NCI-H1436 (cell line): ENCODE results near the gene TMEM271.

ENCODE experiments used
- DNase-seq: peaks from one replicate; lab custom pipeline; 2025; lab: John Stamatoyannopoulos, UW

TMEM271 gene, protein sequence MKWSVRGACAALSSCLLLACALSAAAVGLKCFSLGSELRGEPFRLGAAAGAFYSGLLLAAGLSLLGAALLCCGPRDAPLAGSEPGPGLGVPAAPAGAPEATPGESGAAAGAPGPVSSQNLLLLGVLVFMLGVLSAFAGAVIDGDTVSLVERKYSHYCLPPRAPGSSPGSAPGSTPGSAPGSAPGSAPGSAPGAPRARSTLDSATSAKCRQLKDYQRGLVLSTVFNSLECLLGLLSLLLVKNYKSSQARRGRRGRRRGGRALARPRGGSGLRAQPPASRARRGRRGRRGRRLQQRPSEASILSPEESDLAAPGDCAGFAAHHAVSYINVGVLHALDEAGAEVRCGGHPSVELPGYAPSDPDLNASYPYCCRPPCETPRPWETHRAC

GRCh38 chr4:576245-576821 is at the start of gene TMEM271:
TMEM271 (minus strand) TSS chr4:576295; CDS start chr4:576062, 233 bp downstream.
- no peak for DNase-seq

- DNase-seq: no peak
Measured at GRCh38 chr4:625631-626161, 49.6 kb upstream of the TMEM271 start.

DNA sequence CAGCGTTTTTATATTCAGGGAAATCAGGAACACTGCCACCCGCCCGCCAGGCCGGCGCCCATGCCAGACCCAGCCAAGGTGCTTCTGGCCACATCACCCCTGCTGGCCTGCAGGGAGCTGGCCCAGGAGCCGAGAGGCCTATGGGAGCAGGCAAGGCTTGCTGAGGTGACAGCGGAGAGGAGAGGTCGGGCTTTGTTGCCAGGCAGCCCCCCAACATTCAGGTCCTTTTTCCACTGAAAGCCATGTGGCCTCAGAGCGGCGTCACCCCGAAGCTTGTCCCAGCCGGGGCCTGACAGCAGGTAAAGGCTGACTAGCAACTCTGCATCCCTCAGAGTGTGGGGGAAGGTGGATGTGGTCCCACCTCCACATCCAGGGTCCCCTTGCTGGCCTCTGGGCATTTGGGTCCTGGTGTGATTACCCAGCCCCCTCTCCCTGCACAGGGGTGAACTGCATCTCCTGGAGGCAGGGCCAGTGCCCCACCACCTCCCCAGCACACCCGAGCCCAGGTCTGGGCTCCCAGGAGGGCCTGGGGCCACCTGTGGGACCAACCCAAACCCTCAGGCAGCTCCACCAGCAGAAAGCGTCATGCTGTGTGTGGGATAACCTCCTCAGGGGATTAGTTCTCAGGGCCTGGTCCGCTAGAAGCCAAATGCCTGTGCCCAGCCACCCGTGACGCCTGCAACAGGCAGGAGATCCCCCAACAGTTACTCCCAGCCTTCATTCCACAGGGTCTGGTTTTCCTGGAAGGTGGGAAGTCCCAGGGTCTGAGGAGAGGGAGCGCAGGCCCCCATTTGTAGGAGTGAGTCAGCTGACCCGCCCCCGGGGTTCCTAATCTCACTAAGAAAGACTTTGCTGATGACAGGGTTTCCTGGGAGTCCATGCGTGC is 48.9 kb upstream of the TMEM271 start, which contains the start of gene PDE6B:
PDE6B (plus strand) TSS at position 869 of the 886 bp plus-strand sequence. CDS start 54 bp downstream, outside the sequence.
- DNase-seq: no peak

- DNase-seq: no peak
Measured at GRCh38 chr4:623914-624566, 47.9 kb upstream of the TMEM271 start.

- DNase-seq: no peak
Measured at GRCh38 chr4:622996-623913, 47.2 kb upstream of the TMEM271 start.

- DNase-seq: no peak
Measured at GRCh38 chr4:622071-622995, 46.2 kb upstream of the TMEM271 start.

DNA sequence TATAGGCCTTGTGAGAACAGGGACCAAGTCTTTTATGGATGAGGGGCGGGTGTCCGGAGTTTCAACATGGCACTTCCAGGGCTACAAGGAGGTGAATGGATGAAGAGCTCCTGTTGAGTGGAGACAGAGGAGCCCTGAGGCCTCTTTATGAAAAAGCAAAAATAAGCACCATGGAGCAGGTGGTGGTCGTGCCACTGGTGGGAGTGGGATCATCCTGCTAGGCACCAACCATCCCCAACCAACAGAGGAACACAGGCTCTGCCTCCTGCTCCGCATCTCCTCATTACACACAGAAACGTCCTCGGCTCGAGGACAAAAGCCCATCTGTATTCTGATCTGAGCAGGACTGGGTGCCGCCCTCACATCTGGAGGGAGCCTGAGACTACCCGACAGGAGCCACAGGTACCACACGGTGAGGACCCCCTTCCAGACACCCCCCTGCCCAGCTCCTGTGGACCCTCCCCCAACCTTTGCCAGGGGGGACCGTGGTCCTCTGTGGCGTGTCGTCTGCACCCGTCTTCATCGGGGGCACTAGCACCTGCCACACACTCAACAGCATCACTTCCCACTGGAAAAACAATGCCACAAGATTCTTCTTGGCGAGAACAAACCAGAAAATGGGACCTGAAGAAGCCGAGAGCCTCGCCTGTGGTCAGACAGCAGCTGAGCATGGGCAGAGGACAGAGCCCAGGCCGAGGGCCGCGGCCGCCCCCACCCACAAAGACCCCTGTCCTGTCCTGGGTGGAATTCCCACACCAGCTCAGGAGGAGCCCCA is 45.4 kb upstream of the TMEM271 start:
- no peak for DNase-seq

DNA sequence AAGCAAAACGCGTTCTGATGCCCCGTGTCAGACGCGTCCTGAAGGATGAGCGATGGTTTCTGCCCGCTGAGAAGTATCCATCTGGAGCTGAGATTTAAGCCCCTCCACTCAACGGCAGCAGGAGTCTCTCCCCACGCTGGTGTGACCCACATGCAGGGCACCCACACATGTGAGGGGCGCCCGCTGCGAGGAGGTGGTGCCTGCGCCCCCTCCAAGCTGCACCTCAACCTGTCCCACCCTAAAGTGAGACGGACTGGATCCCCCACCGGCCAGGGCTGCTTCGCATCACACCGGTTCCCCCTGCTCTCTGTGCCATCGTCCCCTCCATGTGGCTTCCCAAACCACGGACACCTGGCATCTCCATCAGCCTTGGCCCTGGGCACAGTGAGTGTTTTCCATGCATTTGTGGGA is 44.8 kb upstream of the TMEM271 start:
- DNase-seq: no peak

- no peak for DNase-seq
Measured at GRCh38 chr4:620201-620600, 44.1 kb upstream of the TMEM271 start.

DNA sequence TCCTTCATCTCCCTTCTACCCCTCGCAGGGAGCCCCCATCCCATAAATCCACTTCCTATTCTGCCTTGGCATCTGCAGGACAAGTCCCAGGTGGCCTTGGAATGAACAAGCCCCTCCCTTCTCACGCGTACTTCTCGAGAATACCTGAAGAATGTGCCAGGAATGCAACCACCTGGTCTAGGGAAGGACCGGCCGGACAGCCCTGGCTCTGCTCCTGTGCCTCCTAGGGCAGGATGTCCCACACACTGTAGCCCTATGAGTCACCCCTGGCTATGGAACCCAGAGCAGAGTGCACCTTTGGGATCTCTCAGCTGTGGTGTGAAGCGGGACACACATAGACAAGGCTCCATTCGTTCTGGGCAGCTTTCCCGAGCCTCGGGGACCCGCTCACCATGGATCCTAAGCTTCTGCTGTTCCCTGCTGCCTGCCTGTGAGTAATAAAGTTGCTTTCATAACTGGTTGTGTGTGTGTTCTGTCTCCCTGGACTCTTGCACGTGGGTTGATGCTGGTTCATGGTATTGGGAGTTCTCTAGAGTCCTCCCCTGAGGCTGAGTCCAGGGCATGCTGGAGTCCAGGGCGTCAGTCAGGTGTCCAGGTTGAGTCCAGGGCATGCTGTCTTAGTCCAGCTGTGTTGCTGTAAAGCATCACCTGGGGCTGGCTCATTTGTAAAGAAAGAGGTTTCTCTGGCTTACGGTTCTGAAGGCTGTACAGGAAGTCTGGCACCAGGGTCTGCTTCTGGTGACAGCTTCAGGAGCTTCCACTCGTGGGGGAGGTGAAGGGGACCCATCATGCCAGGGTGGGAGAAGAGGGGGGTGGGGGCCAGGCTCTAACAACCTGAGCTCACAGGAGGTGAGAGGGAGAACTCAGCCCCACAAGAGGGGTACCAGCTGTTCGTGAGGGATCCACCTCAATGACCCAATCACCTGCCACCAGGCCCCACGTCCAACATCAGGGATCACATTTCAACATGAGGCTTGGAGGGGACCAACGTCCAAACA is 41.8 kb upstream of the TMEM271 start:
- DNase-seq: no peak

GRCh38 chr4:616911-617643 is 41.0 kb upstream of the TMEM271 start:
- no peak for DNase-seq

DNA sequence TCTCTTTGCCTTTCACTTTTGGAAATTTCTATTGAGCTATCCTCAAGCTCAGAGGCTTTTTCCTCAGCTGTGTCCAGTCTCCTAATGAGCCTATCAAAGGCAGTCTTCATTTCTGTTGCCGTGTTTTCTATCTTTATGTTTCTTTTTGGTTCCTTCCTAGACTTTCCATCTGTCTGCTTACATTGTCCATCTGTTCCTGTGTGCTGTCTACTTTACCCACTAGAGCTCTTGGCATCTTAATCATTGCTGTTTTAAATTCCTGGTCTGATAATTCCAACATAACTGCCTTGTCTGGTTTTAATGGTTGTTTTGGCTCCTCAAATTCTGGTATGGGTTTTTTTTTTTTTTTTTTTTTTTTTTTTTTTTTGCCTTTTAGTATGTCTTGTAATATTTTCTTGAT is 40.0 kb upstream of the TMEM271 start:
- no peak for DNase-seq

- DNase-seq: no peak
Measured at GRCh38 chr4:613126-613525, 37.0 kb upstream of the TMEM271 start.

DNA sequence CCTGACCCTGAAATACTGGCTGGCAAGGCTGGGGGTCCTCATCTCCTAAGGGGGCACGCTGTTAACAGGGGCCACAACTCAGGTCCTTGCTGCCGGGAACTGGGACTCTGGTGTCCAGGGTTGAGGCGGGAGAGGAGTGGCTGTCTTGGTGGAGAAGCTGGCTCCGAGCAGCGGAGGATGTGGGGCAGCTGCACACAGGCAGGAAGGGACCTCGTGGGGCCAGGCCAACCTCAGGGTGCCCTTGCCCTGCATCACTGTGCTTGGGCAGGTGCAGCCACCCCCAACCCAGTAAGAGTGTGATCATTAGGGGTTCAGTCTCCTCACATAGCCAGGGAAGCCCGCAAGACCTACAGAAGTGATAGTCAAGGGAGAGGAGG is 36.6 kb upstream of the TMEM271 start:
- DNase-seq: no peak

DNA sequence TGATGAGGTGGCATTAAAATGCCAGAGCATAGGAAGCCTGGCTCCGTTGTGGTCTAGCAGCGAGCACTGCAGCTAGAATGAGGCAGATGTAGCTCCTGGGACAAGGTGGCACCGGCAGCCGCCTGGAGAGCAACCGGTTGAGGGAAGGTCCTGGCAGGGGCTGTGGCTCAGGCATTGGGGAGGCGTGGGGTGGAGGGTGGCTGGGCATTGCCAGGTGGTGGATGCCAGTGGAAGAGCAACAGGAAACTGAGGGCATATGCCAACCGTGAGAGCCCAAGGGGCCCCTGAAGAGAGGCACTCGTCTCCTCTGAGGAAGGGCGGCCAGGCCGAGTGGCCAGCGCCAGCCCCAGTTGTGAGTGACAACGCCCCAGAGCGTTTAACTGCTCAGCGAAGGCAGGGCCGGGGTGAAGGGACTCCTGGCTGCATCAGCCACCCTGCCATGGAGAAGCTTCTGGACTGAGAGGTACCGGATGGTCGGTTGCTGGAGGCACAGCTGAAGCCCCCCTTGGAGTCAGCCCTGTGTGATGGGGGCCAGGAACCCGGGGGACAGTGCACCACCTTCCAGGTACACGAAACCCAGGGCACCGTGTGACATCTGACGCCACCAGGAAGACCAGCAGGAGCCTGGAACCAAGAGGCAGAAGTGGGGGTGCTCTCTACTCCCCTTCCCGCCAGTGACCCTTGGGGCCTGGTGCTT is 36.1 kb upstream of the TMEM271 start:
- no peak for DNase-seq
